Chondrocyte (in vitro differentiated cells): ENCODE data around the gene UCP2. TPM values are rescaled to one million over a fixed set of nuclear protein-coding genes. Genes with fewer than 3 reads are reported as not detected.

Experiments used
- DNase-seq: peaks from one replicate; pipeline ENCODE4 v3.0.0; 2021; ENCODE audit warnings: mixed read lengths, low spot score
- H3K27ac Mint-ChIP-seq: one replicate; pipeline ENCODE4 v1.8.0; 2021; ENCODE audit warnings: mild to moderate bottlenecking, moderate library complexity, mixed read lengths; ENCODE audit not compliant: unreplicated experiment
- H3K27me3 Mint-ChIP-seq: 2 replicates; pipeline ENCODE4 v1.8.0; 2021; ENCODE audit warnings: low read depth, mixed read lengths
- H3K36me3 Mint-ChIP-seq: 2 replicates; pipeline ENCODE4 v1.8.0; 2021; ENCODE audit warnings: low read depth, mixed read lengths
- H3K4me1 Mint-ChIP-seq: 2 replicates; pipeline ENCODE4 v1.8.0; 2021; ENCODE audit warnings: low read depth, mild to moderate bottlenecking, mixed read lengths
- H3K4me3 Mint-ChIP-seq: one replicate; pipeline ENCODE4 v1.8.0; 2021; ENCODE audit warnings: mild to moderate bottlenecking, moderate library complexity, mixed read lengths; ENCODE audit not compliant: unreplicated experiment
- H3K9me3 Mint-ChIP-seq: 2 replicates; pipeline ENCODE4 v1.8.0; 2021; ENCODE audit warnings: low read depth, mixed read lengths
- total RNA-seq: library from RNA; stranded (reverse); gene quantifications from 3 replicates; pipeline ENCODE4 v1.2.1, GENCODE V29; 2021
- TF ChIP-seq, protein P1 (sequence below): fragments of 200-600 bp; sonication (generic); IDR thresholded peaks from 2 replicates; pipeline ENCODE4 v1.5.0; 2021; ENCODE audit warnings: antibody characterized with exemption, mild to moderate bottlenecking, moderate library complexity

Gene UCP2
- total RNA-seq, 1 donor from 2014 or later = 41.0 TPM

DNA sequence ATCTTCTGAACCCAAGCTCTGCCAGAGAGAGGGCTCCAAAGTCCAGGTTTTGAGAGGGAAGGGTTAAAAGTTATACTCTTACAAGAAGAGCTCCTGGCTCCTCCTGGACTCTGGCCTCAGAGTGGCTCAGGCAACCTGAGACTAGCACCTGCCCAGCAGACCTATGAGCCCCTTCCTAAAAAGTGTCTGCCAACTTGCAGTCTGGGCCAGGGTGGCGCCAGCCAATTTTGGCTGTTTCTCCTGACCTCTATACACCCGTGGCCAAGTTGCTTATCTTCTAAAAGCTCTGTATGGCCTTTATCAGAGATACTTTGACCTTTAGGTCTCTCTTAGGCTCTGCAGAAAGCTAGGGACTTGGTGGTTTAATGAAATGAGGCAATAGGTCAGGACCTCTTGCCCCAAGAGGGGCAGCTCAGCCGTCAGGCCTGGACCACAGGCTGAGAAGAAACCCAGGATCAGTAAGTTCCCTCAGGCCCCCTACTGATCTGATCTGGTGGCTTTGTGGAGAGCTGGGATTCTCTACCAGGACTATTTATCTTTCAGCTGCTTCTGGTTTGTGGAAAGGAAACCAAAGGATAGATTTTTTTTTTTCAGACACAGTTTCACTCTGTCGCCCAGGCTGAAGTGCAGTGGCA is 36.6 kb upstream of the UCP2 start:
- Mint-ChIP-seq H3K9me3 (no peaks in the 10 kb centered on the region), H3K27ac (peak overlapping the region; percentile 60), H3K4me1 (peaks cover 25% of the 10 kb centered on the region), H3K4me3 (no peak overlapping the region), H3K36me3 (peaks cover 13% of the 10 kb centered on the region), H3K27me3 (no peaks in the 10 kb centered on the region)
- TF ChIP-seq, protein P1, sequence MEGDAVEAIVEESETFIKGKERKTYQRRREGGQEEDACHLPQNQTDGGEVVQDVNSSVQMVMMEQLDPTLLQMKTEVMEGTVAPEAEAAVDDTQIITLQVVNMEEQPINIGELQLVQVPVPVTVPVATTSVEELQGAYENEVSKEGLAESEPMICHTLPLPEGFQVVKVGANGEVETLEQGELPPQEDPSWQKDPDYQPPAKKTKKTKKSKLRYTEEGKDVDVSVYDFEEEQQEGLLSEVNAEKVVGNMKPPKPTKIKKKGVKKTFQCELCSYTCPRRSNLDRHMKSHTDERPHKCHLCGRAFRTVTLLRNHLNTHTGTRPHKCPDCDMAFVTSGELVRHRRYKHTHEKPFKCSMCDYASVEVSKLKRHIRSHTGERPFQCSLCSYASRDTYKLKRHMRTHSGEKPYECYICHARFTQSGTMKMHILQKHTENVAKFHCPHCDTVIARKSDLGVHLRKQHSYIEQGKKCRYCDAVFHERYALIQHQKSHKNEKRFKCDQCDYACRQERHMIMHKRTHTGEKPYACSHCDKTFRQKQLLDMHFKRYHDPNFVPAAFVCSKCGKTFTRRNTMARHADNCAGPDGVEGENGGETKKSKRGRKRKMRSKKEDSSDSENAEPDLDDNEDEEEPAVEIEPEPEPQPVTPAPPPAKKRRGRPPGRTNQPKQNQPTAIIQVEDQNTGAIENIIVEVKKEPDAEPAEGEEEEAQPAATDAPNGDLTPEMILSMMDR = no peak
- DNase-seq = no peak

DNA sequence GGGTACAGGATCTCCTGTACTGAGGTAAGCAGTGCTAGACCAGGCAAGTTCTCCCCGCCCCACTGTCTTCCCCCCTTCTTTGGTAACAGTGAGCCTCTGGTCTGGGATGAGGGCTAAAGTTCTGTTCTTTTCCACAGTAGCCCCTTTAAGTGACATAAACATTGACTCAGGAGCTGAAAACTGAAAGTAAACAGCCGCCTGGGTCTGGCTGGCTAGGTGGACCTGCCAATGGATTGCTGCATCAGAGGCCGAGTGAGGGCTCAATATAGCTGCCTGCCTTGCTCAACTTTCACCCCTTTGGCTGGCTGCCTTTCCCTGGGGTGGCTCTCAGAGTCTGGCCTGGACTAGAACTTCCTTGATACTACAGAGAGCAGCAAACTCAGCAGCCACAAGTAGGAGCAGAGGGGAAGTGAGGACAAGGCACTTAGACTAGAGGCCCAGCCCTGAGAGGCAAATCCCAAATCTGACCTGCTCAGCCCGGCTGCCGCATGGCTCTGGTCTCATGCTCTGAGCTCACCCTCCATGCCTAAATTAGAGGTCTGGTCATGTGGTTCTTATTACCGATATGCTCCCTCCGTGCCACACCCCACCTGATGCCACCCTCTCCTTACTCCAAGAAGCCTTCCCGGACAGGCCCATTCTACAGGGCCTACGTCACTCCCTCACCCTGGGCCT is 35.8 kb upstream of the UCP2 start:
- Mint-ChIP-seq H3K27me3 (no peaks in the 10 kb centered on the region), H3K27ac (peak overlapping the region; percentile 72), H3K4me1 (peaks cover 18% of the 10 kb centered on the region), H3K9me3 (no peaks in the 10 kb centered on the region), H3K36me3 (peaks cover 13% of the 10 kb centered on the region), H3K4me3 (no peak overlapping the region)
- TF ChIP-seq, protein P1 = no peak
- no peak for DNase-seq

DNA sequence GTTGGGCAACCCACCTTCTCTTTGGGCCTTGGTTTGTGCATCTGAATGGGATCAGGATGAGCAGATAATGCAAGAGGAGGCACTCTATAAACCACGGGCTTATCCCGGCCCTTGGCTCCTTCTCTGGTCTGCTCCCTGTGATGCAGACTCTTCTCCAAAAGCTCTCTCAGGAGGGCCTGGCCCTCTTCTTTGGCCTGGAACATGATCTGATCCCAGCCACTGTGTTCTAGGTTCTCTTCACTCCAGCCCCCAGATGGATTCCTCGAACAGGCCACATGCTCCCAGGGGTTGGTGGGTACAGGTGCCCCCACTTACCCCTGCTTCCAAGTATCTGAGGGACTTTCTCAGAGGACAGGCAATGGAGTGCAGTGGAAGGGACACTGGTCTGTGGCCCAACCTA is 35.0 kb upstream of the UCP2 start:
- Mint-ChIP-seq H3K9me3 (no peaks in the 10 kb centered on the region), H3K36me3 (peaks cover 12% of the 10 kb centered on the region), H3K4me1 (peaks cover 16% of the 10 kb centered on the region), H3K27me3 (no peaks in the 10 kb centered on the region), H3K4me3 (no peak overlapping the region), H3K27ac (no peak overlapping the region)
- TF ChIP-seq, protein P1 = no peak
- no peak for DNase-seq

DNA sequence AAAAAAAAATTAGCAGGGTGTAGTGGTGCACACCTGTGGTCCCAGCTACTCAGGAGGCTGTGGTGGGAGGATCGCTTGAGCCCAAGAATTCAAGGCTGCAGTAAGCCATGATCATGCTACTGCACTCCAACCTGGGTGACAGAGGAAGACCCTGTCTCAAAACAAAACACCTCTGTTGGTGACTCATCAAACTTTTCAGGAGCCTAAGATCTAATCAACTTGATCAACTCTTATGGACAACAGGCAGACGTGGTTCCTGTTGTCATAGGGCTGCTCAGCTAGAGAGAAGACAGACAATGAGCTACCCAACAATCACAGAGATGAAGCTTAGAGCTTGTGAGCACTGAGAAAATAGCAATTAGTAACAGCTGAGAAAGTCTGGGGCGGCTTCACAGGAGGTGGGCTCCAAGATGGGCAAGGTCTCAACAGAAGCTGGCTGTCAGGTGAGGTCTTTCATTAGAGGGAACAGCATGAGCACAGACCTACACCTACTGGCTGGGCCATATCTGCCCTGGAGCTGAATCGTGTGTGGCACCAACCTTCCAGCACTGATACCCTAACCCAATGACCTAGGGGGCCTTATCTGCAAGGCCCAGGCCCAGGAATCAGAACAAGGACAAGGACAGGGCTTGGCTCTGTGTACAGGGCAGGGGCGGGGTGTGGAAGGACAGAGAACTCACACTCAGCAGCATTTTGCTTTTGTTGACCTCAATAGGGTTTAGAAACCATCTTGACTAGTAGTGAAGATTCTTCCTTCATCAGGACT is 33.5 kb upstream of the UCP2 start:
- Mint-ChIP-seq H3K9me3 (no peaks in the 10 kb centered on the region), H3K27ac (no peak overlapping the region), H3K4me1 (peaks cover 21% of the 10 kb centered on the region), H3K27me3 (no peaks in the 10 kb centered on the region), H3K4me3 (no peak overlapping the region), H3K36me3 (peaks cover 18% of the 10 kb centered on the region)
- TF ChIP-seq, protein P1 = no peak
- no peak for DNase-seq

DNA sequence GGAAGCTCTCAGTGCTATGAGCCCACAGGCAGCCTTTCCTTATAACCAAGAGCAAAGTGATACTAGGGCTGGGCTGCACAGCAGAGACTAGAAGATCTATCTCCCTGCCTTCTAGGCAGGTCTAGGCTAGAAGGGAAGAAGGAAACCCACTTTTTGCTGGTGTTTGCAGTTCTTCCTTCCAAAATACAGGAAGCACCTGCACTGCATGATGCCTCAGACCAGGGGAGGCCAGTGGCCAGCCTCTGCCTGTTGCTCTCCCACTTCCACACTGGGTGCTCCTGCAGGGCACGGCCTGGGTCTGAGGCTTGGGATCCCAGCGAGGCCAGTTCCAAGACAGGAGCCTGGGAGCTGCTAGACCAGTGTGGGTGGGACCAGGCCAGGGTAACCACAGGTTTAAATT is 32.2 kb upstream of the UCP2 start:
- Mint-ChIP-seq H3K9me3 (no peaks in the 10 kb centered on the region), H3K27ac (no peak overlapping the region), H3K27me3 (no peaks in the 10 kb centered on the region), H3K36me3 (peaks cover 18% of the 10 kb centered on the region), H3K4me1 (peaks cover 21% of the 10 kb centered on the region), H3K4me3 (no peak overlapping the region)
- TF ChIP-seq, protein P1 = no peak
- DNase-seq = no peak
